Fibroblast of skin of back (primary cell): ENCODE data around the gene SH2B2.
"Not testable (repeated sequence)": the region's sequence is repeated elsewhere in the genome, so short reads cannot be mapped to it uniquely, and the experiment has no call there.

Source experiments
- DNase-seq: peaks from one replicate; pipeline ENCODE4 v3.0.0-alpha.2; 2013

The SH2B2 gene

DNA sequence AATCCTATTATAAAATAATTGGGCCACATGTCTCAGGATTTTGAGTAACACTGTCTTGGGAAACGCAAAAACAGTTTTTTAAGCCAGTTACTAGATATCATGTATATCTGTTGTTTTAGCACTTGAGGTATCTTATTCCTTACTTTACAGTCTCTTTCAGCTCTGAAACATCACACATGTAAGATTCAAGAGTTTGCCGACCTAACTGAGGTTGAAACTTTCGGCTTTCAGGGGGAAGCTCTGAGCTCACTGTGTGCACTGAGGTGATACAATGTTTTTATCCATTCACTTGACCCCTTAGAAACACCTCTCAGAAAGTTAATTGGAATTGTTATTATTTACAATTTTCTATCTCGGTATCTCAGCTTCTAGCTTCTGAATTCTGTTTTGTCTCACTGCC is 50.8 kb downstream of the SH2B2 start:
- not testable (repeated sequence) for DNase-seq

DNA sequence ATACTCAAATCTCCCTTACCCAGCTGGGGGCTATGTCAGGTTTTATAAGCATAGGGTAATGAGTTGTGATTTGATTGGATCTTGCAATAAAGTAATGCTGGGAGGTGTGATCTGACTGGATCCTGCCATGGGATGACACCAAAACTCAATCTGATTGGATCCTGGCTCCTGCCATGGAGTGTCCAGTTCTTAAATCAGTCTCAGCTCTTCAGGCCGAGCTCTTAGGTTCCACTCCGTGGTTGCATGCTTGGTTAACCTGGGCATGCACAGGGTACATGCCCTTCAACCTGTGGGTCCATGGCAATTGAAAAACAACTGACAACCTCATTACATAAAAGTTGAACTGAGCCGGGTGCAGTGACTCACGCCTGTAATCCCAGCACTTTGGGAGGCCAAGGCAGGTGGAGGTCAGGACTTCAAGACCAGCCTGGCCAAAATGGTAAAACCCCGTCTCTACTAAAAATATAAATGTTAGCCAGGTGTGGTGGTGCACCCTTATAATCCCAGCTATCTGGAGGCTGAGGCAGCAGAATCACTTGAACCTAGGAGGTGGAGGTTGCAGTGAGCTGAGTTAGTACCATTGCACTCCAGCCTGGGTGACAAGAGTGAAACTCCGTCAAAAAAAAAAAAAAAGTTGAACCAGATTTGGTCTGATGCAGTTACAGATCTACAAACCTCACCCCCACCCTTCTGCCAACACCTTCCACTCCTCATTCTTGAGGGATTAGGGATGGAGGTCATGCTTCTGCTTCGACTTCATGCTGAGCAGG is 54.1 kb downstream of the SH2B2 start:
- not testable (repeated sequence) for DNase-seq

DNA sequence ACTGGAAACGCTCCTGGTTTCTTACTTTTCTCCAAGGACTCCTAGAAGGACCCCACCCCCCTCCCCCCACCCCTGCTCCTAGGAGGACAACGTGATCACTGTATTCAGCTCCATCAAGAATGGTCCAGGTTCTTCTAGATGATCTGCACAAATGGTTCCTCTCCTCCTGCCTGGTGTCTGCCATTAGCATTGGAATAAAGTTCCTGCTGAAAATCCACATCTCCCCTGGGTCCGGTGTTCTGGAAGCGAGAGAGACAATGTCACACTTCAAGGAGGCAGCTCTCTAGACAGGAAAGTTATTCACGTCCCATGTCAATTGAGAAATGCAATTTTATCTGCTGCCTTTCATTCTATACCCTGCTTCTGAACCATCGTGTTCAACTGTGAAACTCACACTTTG is 60.3 kb downstream of the SH2B2 start:
- DNase-seq: not testable (repeated sequence)

DNA sequence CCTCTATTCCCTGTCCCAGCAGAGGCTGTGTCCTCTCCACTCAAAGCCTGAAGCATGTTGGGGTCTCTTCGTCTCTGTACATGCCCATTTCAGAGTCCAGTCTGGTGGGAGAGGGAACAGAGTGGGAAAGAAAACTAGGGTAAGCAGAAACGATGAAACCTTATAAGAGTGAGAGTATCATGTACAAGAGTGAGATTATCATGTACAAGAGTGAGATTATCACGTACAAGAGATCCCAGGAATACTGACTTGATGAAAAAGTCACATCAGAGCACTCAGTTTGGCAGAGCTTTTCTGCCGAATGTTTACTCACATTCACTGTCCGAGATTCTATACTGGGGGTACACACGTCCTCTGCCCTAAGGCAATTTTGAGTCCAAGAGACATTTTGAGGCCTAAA is 69.7 kb downstream of the SH2B2 start, which contains the start of gene SPDYE6:
Gene SPDYE6 (minus strand): TSS at position 101 of the 400 bp plus-strand sequence. CDS start 421 bp downstream, outside the sequence.
- not testable (repeated sequence) for DNase-seq

DNA sequence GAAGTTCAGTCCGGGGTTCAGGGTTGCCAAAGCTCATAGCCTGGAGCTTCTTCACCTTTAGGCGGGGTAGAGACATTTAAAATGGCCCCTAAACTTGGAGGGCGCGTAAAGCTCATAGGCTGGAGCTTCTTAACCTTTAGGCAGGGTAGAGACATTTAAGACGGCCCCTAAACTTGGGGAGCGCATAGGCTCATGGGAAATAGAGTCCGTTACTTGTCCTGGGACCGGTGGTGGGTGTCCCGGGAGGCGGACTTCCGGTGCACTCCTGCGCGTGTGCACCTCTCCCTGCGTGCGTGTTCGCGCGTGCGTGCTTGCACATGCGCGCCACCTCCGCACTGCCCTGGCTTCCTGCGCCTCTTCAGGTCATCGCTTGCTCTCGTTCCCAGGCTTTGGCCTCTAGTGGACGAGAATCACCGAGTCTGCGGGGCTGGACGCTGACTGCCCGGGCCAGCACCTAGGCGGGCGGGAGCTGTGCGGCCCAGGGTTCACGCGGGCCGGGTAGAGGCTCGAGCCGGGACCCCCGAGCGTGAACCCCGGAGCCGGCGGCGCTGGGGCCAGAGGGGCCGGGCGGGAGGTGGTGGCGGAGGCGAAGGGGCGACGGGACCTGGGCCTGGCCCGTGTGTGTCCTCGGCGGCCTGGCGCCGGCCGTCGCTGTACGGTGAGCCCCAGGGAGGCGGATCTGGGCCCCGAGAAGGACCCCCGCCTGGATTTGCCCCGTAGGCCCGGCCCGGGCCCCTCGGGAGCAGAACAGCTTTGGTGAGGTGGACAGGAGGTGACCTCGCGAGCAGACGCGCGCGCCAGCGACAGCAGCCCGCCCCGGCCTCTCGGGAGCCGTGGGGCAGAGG is 77.1 kb downstream of the SH2B2 start:
- DNase-seq: peak; percentile 100

DNA sequence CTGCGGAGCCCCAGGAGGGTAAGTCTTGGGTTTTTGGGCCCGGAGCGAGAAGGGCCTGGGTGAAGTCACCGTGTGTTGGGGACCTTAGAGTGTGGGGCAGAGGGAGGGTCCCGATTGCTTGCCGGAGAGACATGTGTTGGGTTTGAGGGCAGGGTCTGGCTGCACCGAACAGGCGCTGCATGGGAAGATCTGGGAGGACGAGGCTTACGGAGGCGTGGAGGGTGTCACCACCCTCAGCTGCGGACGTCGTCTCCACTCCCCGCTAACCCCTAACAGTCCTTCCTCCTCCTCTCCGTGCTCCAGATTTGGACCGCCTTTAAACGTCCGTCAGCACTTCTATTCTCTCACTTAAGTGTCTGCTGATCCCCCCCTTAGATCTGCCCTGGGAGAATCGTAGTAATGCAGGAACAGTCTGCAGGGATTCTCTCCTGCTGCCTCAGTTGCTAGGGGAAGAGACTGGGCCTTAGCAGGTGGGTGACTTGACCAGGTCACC is 77.8 kb downstream of the SH2B2 start:
- not testable (repeated sequence) for DNase-seq

DNA sequence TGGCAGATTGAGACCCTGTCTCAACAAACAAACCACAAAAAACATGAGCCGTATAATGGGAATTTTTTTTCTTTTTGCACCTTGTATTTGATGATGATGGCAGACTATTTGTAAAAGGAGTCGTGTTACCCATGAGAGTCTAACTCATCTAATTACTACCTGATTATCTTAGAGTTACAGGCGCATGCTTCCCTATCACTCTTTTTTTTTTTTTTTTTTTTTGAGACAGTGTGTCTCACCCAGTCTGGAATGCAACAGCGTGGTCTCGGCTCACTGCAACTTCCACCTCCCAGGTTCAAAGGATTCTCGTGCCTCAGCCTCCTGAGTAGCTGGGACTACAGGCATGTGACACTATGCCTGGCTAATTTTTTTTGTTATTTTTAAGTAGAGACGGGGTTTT is 78.7 kb downstream of the SH2B2 start:
- DNase-seq: not testable (repeated sequence)

DNA sequence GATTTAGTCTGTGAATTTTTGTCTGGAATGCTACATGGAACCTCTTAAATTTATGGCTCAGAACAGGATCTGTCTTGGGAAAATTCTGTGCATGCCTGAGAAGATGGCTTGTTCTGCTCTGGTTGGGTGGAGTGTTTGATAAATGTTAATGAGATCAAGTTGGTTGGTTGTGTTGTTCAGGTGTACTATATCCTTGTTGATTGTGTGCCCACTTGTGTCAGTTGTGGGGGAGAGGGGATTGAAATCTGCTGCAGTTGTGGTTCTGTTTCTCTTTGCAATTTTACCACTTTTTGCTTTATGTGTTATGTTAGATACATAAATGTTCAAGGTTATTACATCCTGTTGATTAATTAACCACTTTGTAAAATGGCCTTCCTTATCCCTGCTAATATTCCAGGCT is 83.4 kb downstream of the SH2B2 start:
- DNase-seq: not testable (repeated sequence)
